ENCODE results near the gene TSC22D3.
A peak's percentile ranks its signal among the peaks of the same experiment; 100 is the strongest.

- TF ChIP-seq CTCF (IDR thresholded peaks at IDR 0.05): no peak
- peak in 1 of 2 donors; percentile 46 for TF ChIP-seq POLR2A (IDR thresholded peaks at IDR 0.05)
These were observed 96.4 kb downstream of the TSC22D3 start for GRCh38 chrX:107678957-107679740.

Data from uterus (tissue), 2 donors.